CD4-positive, alpha-beta T cell (primary cell): Measurements from ENCODE around the gene SELENOF. TPM values are rescaled to one million over a fixed set of nuclear protein-coding genes. Genes with fewer than 3 reads are reported as not detected.

Source experiments
- ATAC-seq: fragments of 200-7000 bp; cut with Tn5 transposase; one replicate; pipeline ENCODE4 v1.10.0; 2022; ENCODE audit warnings: mild to moderate bottlenecking; ENCODE audit not compliant: poor library complexity
- CTCF ChIA-PET: fragments of 350-600 bp; sonication (Branson Sonifier 250); formaldehyde crosslinking; loops from one replicate; lab custom pipeline; 2021; ENCODE audit warnings: antibody characterized with exemption, inconsistent platforms; lab: Charles Lee
- POLR2A ChIA-PET: fragments of 350-600 bp; sonication (Branson Sonifier 250); formaldehyde crosslinking; loops from one replicate; lab custom pipeline; 2021; ENCODE audit warnings: antibody characterized with exemption, inconsistent platforms; lab: Charles Lee
- DNase-seq, 14 experiments: peaks; one replicate each; pipeline ENCODE4 v3.0.0-alpha.2; 2013 to 2020; ENCODE audit warnings: mixed read lengths in 2 of 14
- H3K27ac ChIP-seq, 2 donors: one replicate each; pipeline versions ENCODE4 v1.5.1 to v1.7.0; 2013; ENCODE audit warnings: low read length in 2 of 2, low read depth in 1 of 2, mild to moderate bottlenecking in 1 of 2
- H3K27me3 ChIP-seq, 2 experiments: 1 replicate in 1 of 2; 2 replicates in 1 of 2; pipeline versions ENCODE4 v1.6.1 to v1.7.0; 2013; ENCODE audit warnings: low read length in 2 of 2, control low read depth in 1 of 2, mild to moderate bottlenecking in 1 of 2, moderate library complexity in 1 of 2; ENCODE audit not compliant: insufficient read depth in 2 of 2, control insufficient read depth in 1 of 2
- H3K36me3 ChIP-seq: one replicate; pipeline ENCODE4 v1.6.1; 2013; ENCODE audit warnings: low read length, control low read depth; ENCODE audit not compliant: insufficient read depth
- H3K4me1 ChIP-seq: one replicate; pipeline ENCODE4 v1.6.1; 2013; ENCODE audit warnings: low read length, control low read depth; ENCODE audit not compliant: insufficient read depth
- H3K4me3 ChIP-seq: one replicate; pipeline ENCODE4 v1.5.1; 2013; ENCODE audit warnings: mild to moderate bottlenecking, low read length, moderate library complexity
- H3K9me3 ChIP-seq, 2 experiments: 1 replicate in 1 of 2; 2 replicates in 1 of 2; pipeline versions ENCODE4 v1.6.1 to v1.7.0; 2013; ENCODE audit warnings: low read length in 2 of 2, mild to moderate bottlenecking in 2 of 2, control low read depth in 1 of 2, moderate library complexity in 1 of 2; ENCODE audit not compliant: control insufficient read depth in 1 of 2, insufficient read depth in 1 of 2
- H3K27ac Mint-ChIP-seq: one replicate; pipeline ENCODE4 v1.8.0; 2020; ENCODE audit warnings: mixed read lengths
- H3K27me3 Mint-ChIP-seq: one replicate; pipeline ENCODE4 v1.8.0; 2021; ENCODE audit warnings: mixed read lengths
- H3K36me3 Mint-ChIP-seq: one replicate; pipeline ENCODE4 v1.8.0; 2021; ENCODE audit warnings: low read depth, mixed read lengths
- H3K4me1 Mint-ChIP-seq: one replicate; pipeline ENCODE4 v1.8.0; 2021; ENCODE audit warnings: low read depth, mixed read lengths
- H3K4me3 Mint-ChIP-seq: one replicate; pipeline ENCODE4 v1.8.0; 2020; ENCODE audit warnings: mild to moderate bottlenecking, mixed read lengths
- H3K9me3 Mint-ChIP-seq: one replicate; pipeline ENCODE4 v1.8.0; 2020; ENCODE audit warnings: mixed read lengths
- intact Hi-C, 2 experiments: fragments of 100-400 bp; cut with DNase I in 1 of 2; cut with micrococcal nuclease in 1 of 2; formaldehyde crosslinking; loops; one replicate each; pipeline versions ENCODE4 v1.15.1 to v1.9.0; 2023 to 2025; cut with DNase I, micrococcal nuclease
- total RNA-seq, 174 experiments: library from RNA in 2 of 174; stranded (reverse) in 2 of 174; gene quantifications; one replicate each; pipeline ENCODE4 v1.2.3 and lab custom pipeline; 2021 to 2026
- TF ChIP-seq, protein P1 (sequence below): fragments of 200-600 bp; IDR thresholded peaks from one replicate; pipeline ENCODE4 v1.8.0; 2022; ENCODE audit warnings: antibody characterized with exemption, mild to moderate bottlenecking

The SELENOF gene
- total RNA-seq, 2 experiments from 2014 or later: 74.1 to 74.9 TPM

- CTCF ChIA-PET: no interaction called here
- POLR2A ChIA-PET: interaction anchor here (1.3 kb wide), 1 partner anchor 13 kb away, joined by 8 read pairs; the partner anchor contains the start of genes HS2ST1 and SELENOF
- TF ChIP-seq, protein P1, sequence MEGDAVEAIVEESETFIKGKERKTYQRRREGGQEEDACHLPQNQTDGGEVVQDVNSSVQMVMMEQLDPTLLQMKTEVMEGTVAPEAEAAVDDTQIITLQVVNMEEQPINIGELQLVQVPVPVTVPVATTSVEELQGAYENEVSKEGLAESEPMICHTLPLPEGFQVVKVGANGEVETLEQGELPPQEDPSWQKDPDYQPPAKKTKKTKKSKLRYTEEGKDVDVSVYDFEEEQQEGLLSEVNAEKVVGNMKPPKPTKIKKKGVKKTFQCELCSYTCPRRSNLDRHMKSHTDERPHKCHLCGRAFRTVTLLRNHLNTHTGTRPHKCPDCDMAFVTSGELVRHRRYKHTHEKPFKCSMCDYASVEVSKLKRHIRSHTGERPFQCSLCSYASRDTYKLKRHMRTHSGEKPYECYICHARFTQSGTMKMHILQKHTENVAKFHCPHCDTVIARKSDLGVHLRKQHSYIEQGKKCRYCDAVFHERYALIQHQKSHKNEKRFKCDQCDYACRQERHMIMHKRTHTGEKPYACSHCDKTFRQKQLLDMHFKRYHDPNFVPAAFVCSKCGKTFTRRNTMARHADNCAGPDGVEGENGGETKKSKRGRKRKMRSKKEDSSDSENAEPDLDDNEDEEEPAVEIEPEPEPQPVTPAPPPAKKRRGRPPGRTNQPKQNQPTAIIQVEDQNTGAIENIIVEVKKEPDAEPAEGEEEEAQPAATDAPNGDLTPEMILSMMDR: no peak
- Mint-ChIP-seq H3K27me3 (no peaks in the 10 kb centered on the region), H3K9me3 (peaks cover 17% of the 10 kb centered on the region), H3K4me3 (no peak overlapping the region), H3K36me3 (peaks cover 30% of the 10 kb centered on the region), H3K27ac (no peak overlapping the region), H3K4me1 (peaks cover 43% of the 10 kb centered on the region)
- Histone ChIP-seq H3K27me3 (no peaks in the 10 kb centered on the region), H3K36me3 (no peaks in the 10 kb centered on the region), H3K27ac (no peak overlapping the region), H3K4me3 (no peak overlapping the region), H3K4me1 (no peaks in the 10 kb centered on the region), H3K9me3 (peaks cover 14 to 20% of the 10 kb centered on the region in 2 experiments)
- intact Hi-C loops: no loop called here
- ATAC-seq (no peak), DNase-seq (no peak)
These were observed 13.0 kb upstream of the SELENOF start for GRCh38 chr1:86926883-86927282.

GRCh38 chr1:86925742-86926141 is 11.8 kb upstream of the SELENOF start:
- intact Hi-C loops: no loop called here
- CTCF ChIA-PET: no interaction called here
- TF ChIP-seq, protein P1: no peak
- H3K4me1 Mint-ChIP-seq: peaks cover 36% of the 10 kb centered on the region
- no peak for DNase-seq
- H3K9me3 Mint-ChIP-seq: peaks cover 17% of the 10 kb centered on the region
- Histone ChIP-seq H3K36me3 (no peaks in the 10 kb centered on the region), H3K4me3 (no peak overlapping the region), H3K9me3 (peaks cover 14 to 20% of the 10 kb centered on the region in 2 experiments), H3K27ac (no peak overlapping the region), H3K4me1 (no peaks in the 10 kb centered on the region), H3K27me3 (no peaks in the 10 kb centered on the region)
- peaks cover 30% of the 10 kb centered on the region for H3K36me3 Mint-ChIP-seq
- H3K4me3 Mint-ChIP-seq: no peak overlapping the region
- no peak for ATAC-seq
- H3K27ac Mint-ChIP-seq: no peak overlapping the region
- no peaks in the 10 kb centered on the region for H3K27me3 Mint-ChIP-seq
- POLR2A ChIA-PET: no interaction called here

DNA sequence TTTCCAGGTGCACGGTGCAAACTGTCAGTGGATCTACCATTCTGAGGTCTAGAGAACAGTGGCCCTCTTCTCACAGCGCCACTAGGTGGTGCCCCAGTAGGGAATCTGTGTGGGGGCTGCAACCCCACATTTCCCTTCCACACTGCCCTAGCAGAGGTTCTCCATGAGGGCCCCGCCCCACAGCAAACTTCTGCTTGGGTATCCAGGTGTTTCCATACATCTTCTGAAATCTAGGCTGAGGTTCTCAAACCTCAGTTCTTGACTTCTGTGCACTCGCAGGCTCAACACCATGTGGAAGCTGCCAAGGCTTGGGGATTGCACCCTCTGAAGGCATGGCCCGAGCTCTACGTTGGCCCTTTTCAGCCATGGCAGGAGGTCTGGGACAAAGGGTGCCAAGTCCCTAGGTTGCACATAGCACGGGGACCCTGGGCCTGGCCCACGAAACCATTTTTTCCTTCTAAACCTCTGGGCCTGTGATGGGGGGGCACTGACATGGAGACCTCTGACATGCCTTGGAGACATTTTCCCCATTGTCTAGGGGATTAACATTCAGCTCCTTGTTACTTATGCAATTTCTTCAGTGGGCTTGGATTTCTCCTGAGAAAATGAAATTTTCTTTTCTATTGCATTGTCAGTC is 10.5 kb upstream of the SELENOF start:
- CTCF ChIA-PET: no interaction called here
- Mint-ChIP-seq H3K4me1 (peaks cover 42% of the 10 kb centered on the region), H3K4me3 (no peak overlapping the region), H3K27ac (no peak overlapping the region), H3K36me3 (peaks cover 41% of the 10 kb centered on the region), H3K27me3 (no peaks in the 10 kb centered on the region), H3K9me3 (peaks cover 17% of the 10 kb centered on the region)
- H3K9me3 ChIP-seq: peaks cover 14 to 20% of the 10 kb centered on the region in 2 experiments
- no peaks in the 10 kb centered on the region for H3K27me3 ChIP-seq
- no peak overlapping the region for H3K27ac ChIP-seq
- no peak for ATAC-seq
- TF ChIP-seq, protein P1: no peak
- H3K36me3 ChIP-seq: no peaks in the 10 kb centered on the region
- POLR2A ChIA-PET: no interaction called here
- H3K4me1 ChIP-seq: no peaks in the 10 kb centered on the region
- intact Hi-C loops: no loop called here
- H3K4me3 ChIP-seq: no peak overlapping the region
- DNase-seq: no peak
